ENCODE results near the gene TNFRSF13B. TPM values are rescaled to one million over a fixed set of nuclear protein-coding genes. Genes with fewer than 3 reads are reported as not detected.
A peak's percentile ranks its signal among the peaks of the same experiment; 100 is the strongest.

Gene TNFRSF13B
- total and polyA plus RNA-seq, 2 donors (not counting 1 experiment from before 2014, with no cell fraction given): not detected

DNA sequence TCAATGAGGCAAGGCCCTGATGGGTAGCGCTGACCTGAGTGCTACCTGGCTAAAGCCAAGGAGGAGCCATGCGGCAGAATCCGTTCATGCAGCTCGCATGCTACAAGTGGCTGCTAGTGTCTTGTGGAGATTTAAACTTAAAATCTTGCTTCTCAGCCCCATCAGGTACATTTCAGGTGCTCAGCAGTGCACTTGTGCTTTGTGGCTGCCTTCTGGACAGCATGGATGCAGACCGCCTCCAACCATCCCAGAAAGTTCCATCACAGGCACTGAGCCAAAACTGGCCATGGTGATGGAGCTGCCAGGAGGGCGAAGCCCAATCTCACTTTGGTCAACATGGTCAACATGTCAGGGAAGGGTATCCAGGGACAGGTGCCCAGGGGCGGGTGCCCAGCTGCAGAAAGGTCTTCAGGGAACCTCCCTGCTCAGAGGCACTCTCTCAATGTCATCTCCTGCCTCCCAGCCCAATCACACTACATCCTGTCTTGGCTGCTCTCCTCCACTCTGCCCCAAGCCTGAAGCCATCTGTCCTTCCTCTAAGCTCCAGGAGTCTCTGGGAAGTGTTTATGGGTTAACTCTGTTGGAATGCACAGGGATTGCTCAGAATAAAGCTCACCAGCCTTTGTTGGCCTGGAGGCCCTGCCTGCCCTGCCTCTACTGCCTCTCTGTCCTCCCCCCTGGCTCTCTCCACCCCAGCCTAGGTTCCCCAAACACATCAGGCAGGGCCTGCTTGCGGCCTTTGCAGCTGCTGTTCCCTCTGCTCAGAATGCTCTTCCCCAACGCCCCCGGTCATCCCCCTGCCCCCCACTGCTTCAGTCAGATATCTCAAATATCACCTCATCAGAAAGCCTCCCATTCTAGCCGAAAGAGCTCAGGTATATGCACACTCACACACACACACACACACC lies 18.3 kb upstream of the TNFRSF13B start:
- peaks cover 9% of the 10 kb centered on the region for H3K4me1 ChIP-seq (ENCODE audit: control insufficient read depth, extremely low read depth, insufficient read depth, low read length)
- H3K79me2 ChIP-seq (ENCODE audit: control insufficient read depth, insufficient read depth, low read length): no peaks in the 10 kb centered on the region
- H3K9me3 ChIP-seq (ENCODE audit: control insufficient read depth, insufficient read depth, low read depth, low read length): no peaks in the 10 kb centered on the region
- no peaks in the 10 kb centered on the region for H4K20me1 ChIP-seq (ENCODE audit: control insufficient read depth, extremely low read depth, insufficient read depth, low read length)
- no peaks in the 10 kb centered on the region for H3K27me3 ChIP-seq (ENCODE audit: control insufficient read depth, insufficient read depth, low read length)
- H3K36me3 ChIP-seq (ENCODE audit: control insufficient read depth, insufficient read depth, low read length): no peaks in the 10 kb centered on the region
- peak in 1 of 2 donors; percentile 60 for DNase-seq (ENCODE audit: low read depth in 2 of 2)
- no peak for TF ChIP-seq EZH2 (IDR thresholded peaks at IDR 0.05; ENCODE audit: low read length, missing control alignments)
- TF ChIP-seq CTCF (conservative IDR thresholded peaks at IDR 0.05 in 1 of 2, IDR thresholded peaks at IDR 0.05 in 1 of 2; ENCODE audit: low read depth in 1 of 2, low read length in 2 of 2): no peak
- H3K4me3 ChIP-seq (replicated peaks in 1 of 4; ENCODE audit: control extremely low read depth in 1 of 4, insufficient read depth in 1 of 4, low read depth in 3 of 4, low read length in 4 of 4): no peak overlapping the region
- H3K9ac ChIP-seq (ENCODE audit: insufficient read depth, low read length): no peak overlapping the region
- H3K27ac ChIP-seq (ENCODE audit: insufficient read depth, low read length): no peak overlapping the region
- H3K4me2 ChIP-seq (ENCODE audit: extremely low read depth, insufficient read depth, low read length): no peak overlapping the region
- no peak overlapping the region for H2AFZ ChIP-seq (ENCODE audit: low read length)

DNA sequence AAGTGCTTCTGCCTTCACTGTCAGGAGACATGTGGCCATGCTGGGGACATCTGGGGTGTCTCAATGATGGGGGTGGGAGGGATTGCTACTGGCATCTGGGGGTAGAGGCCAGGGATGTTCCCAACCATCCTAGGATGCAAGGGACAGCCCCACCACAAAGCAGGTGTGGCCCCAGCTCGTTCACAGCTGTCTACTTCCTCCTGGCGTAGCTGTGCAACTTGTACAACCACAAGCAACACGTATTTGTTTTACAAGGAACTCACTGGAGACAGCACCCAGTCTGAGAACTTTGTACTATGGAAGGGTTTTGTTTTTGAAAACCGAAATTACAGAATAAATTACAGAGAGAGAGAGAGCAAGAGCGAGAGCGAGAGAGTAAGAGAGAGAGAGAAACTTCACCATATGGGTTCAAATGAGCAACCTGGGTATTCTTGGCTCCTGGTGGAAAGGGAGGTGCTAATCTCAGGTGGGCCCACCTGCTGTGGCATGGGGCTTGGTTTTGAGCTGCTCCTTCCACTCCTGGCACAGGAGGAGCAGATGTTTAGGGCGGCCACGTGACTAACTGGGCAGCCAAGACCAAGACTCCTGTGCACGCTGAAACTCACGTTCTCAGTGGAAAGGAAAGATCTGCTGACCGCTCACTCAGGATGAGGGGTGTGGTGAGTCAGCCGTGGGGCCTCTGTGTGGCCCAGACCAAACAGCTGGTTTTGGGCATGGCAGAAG lies 17.5 kb upstream of the TNFRSF13B start:
- H3K4me3 ChIP-seq (replicated peaks in 1 of 4; ENCODE audit: control extremely low read depth in 1 of 4, insufficient read depth in 1 of 4, low read depth in 3 of 4, low read length in 4 of 4): no peak overlapping the region
- DNase-seq (ENCODE audit: low read depth in 2 of 2): no peak
- no peaks in the 10 kb centered on the region for H3K36me3 ChIP-seq (ENCODE audit: control insufficient read depth, insufficient read depth, low read length)
- no peak overlapping the region for H2AFZ ChIP-seq (ENCODE audit: low read length)
- H3K79me2 ChIP-seq (ENCODE audit: control insufficient read depth, insufficient read depth, low read length): no peaks in the 10 kb centered on the region
- H3K4me1 ChIP-seq (ENCODE audit: control insufficient read depth, extremely low read depth, insufficient read depth, low read length): peaks cover 9% of the 10 kb centered on the region
- TF ChIP-seq EZH2 (IDR thresholded peaks at IDR 0.05; ENCODE audit: low read length, missing control alignments) (no peak), CTCF (conservative IDR thresholded peaks at IDR 0.05 in 1 of 2, IDR thresholded peaks at IDR 0.05 in 1 of 2; ENCODE audit: low read depth in 1 of 2, low read length in 2 of 2) (no peak)
- H3K9ac ChIP-seq (ENCODE audit: insufficient read depth, low read length): no peak overlapping the region
- no peak overlapping the region for H3K4me2 ChIP-seq (ENCODE audit: extremely low read depth, insufficient read depth, low read length)
- no peaks in the 10 kb centered on the region for H3K9me3 ChIP-seq (ENCODE audit: control insufficient read depth, insufficient read depth, low read depth, low read length)
- no peaks in the 10 kb centered on the region for H3K27me3 ChIP-seq (ENCODE audit: control insufficient read depth, insufficient read depth, low read length)
- H4K20me1 ChIP-seq (ENCODE audit: control insufficient read depth, extremely low read depth, insufficient read depth, low read length): no peaks in the 10 kb centered on the region
- no peak overlapping the region for H3K27ac ChIP-seq (ENCODE audit: insufficient read depth, low read length)

DNA sequence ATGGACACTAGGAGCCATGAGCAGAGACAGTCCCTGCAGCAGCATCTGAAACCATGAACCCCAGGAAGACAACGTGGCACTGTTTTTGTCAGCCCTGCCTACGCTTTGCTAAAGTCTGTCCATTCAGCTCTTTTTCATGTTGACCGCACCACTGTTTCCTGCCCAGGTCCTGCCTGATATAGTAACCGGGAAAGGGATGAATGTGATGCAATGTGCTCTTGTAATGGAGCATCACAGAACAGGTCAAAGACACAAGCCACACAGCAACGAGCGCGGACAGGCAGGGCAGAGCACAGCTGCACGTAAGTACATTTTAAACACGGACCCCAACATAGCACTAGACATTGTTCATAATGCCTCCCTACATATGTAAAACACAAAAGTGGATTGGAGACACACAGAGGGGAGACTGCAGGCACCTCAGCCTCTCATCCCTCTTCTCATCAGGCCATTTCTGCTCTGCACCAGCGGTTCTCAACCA lies 16.9 kb upstream of the TNFRSF13B start:
- H3K9ac ChIP-seq (ENCODE audit: insufficient read depth, low read length): no peak overlapping the region
- H3K79me2 ChIP-seq (ENCODE audit: control insufficient read depth, insufficient read depth, low read length): no peaks in the 10 kb centered on the region
- no peak overlapping the region for H3K4me2 ChIP-seq (ENCODE audit: extremely low read depth, insufficient read depth, low read length)
- no peaks in the 10 kb centered on the region for H3K9me3 ChIP-seq (ENCODE audit: control insufficient read depth, insufficient read depth, low read depth, low read length)
- H2AFZ ChIP-seq (ENCODE audit: low read length): no peak overlapping the region
- DNase-seq (ENCODE audit: low read depth in 2 of 2): peak in 1 of 2 donors; percentile 17
- no peak overlapping the region for H3K4me3 ChIP-seq (replicated peaks in 1 of 4; ENCODE audit: control extremely low read depth in 1 of 4, insufficient read depth in 1 of 4, low read depth in 3 of 4, low read length in 4 of 4)
- no peak overlapping the region for H3K27ac ChIP-seq (ENCODE audit: insufficient read depth, low read length)
- TF ChIP-seq CTCF (conservative IDR thresholded peaks at IDR 0.05 in 1 of 2, IDR thresholded peaks at IDR 0.05 in 1 of 2; ENCODE audit: low read depth in 1 of 2, low read length in 2 of 2) (no peak), EZH2 (IDR thresholded peaks at IDR 0.05; ENCODE audit: low read length, missing control alignments) (no peak)
- no peaks in the 10 kb centered on the region for H3K27me3 ChIP-seq (ENCODE audit: control insufficient read depth, insufficient read depth, low read length)
- no peaks in the 10 kb centered on the region for H4K20me1 ChIP-seq (ENCODE audit: control insufficient read depth, extremely low read depth, insufficient read depth, low read length)
- no peaks in the 10 kb centered on the region for H3K36me3 ChIP-seq (ENCODE audit: control insufficient read depth, insufficient read depth, low read length)
- peaks cover 9% of the 10 kb centered on the region for H3K4me1 ChIP-seq (ENCODE audit: control insufficient read depth, extremely low read depth, insufficient read depth, low read length)
